Fibroblast of the conjunctiva (primary cell): ENCODE data around the gene CCL22.
"Not testable (repeated sequence)": the region's sequence is repeated elsewhere in the genome, so short reads cannot be mapped to it uniquely, and the experiment has no call there.

Experiments
- DNase-seq: peaks from one replicate; pipeline ENCODE4 v3.0.0-alpha.2; 2010; ENCODE audit warnings: low read depth

The CCL22 gene

GRCh38 chr16:57347858-57348257 lies 10.7 kb upstream of the CCL22 start:
- no peak for DNase-seq

DNA sequence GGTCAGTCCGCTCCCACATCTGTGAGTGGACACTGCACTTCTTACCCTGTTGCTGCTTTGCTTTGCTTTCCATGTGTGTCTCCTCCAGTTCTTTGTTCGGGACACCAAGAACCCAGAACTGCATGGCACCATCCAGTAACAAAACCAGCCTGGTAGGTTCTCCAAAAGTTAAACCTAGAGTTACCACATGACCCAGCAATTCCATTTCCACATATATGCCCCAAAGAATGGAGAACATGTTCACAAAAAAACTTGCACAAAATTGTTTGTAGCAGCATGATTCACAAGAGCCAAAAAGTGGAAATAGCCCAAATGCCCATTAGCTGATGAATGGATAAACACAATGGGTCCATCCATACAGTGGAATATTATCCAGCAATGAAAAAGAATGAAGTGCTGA lies 10.3 kb upstream of the CCL22 start:
- DNase-seq: no peak

DNA sequence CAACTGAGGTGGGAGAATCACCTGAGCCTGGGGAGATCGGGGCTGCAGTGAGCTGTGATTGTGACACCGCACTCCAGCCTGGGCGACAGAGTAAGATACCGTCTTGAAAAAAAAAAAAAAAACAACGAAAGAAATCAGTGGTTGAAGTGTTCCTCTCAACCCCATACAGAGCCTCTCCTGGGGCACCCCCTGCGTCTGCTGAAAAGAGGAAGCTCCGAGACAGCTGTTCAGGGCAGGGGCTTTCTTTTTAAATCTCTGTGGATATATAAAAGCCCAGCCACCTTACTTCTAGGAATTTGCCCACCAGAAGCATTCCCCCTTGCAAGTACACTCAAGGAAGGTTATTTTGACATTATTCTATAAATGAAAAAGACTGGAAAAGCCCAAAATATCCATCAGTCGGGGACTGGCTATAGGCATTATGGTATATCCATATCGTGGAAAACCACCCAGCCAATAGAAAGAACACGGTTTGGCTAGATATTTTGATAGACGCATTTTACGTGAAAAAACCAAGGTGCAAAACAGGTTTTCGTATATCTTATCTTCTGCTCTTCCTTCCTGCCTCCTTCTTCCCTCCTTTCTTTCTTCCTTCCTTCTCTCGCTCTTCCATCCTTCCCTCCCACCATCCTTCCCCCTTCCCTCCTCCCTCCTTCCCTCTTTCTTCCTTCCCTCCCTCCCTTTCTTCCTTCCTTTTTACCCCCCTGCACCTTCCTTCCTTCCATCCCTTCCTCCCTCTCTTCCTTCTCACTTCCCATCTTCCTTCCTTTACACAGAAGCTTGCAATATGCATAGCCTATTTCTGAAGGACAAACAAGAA lies 9.2 kb upstream of the CCL22 start:
- no peak for DNase-seq

DNA sequence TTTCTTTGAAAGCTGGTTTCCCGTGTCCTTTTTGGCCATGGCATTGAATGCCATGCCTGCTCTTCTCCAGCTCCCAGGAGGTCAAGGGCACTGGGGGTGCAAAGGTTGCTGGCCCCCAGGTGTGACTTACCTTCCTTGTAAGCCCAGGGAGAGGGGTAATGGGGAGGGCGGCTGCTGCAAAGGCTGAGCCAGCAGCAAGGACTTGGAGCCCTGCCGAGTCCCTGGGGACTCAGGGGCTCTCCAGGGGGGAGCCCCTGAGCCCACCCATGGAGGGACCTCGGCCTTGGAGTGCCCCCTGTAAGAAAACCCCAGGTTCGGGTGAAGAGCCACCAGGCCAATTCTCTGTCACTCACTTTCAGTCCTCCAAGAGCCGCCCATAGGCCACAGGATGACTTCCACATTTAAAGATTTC lies 5.9 kb upstream of the CCL22 start:
- no peak for DNase-seq

- DNase-seq: no peak
Observed at GRCh38 chr16:57354311-57354710, 4.3 kb upstream of the CCL22 start.

GRCh38 chr16:57355898-57356414 lies 2.6 kb upstream of the CCL22 start:
- no peak for DNase-seq

DNA sequence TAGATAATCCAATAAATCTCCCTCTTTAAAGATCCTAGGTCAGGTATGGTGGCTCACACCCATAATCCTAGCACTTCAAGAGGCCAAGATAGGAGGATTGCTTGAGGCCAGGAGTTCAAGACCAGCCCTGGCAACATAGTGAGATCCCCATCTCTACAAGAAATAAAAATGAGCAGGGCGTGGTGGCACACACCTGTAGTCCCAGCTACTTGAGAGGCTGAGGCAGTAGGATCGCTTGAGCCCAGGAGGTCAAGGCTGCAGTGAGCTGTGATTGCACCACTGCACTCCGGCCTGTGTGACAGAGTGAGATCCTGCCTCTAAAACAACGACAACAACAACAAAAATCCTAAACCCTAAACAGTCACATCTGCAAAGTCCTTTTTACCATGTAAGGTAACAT lies 2.0 kb upstream of the CCL22 start:
- no peak for DNase-seq

GRCh38 chr16:57357330-57358085 lies 1.1 kb upstream of the CCL22 start:
- no peak for DNase-seq

DNA sequence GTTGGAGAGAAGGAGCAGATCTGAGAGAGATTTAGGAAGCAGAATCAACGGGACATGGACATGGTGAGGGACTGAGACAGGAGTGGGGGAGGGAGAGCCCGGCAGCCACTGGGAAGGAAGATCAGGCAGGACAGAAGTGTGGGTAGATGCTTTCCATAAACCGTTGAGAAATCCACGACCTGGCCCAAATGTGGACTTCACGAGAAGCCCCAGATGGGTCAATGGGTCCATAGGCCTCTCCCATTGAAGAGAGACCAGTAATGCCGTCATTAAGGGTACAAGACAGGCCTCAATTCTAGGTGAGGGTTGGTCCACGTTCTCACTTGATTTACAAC lies 530 bp upstream of the CCL22 start:
- no peak for DNase-seq

DNA sequence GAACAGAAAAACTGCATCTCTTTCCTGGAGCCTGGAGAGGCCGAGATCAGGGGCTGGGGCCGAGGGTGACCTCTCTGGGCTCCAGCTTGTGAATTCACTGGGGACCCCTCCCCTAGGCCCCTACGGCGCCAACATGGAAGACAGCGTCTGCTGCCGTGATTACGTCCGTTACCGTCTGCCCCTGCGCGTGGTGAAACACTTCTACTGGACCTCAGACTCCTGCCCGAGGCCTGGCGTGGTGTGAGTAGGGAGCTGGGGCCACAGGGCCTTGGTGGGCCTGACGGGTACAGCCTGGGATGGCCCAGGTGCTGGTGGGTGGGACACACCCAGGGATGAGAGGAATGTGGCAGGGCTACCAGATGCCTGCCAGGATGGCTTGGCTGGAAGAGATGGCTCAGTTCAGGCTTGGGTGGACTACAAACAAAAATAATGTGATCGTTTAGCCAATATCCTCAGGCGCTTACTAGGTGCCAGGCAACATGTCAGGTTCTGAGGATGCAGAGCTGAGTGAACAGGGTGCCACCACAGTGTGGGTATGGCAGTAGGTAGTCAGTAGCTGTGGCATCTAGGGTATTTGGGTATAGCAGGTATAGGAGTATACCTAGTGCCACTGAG lies 1.8 kb downstream of the CCL22 start:
- DNase-seq: no peak

- DNase-seq: no peak
Observed at GRCh38 chr16:57361404-57361803, 2.8 kb downstream of the CCL22 start.

GRCh38 chr16:57364143-57364542 lies 5.6 kb downstream of the CCL22 start:
- no peak for DNase-seq

GRCh38 chr16:57366544-57367040 lies 8.0 kb downstream of the CCL22 start:
- DNase-seq: no peak

- no peak for DNase-seq
Observed at GRCh38 chr16:57367116-57367752, 8.7 kb downstream of the CCL22 start.

GRCh38 chr16:57371494-57372371 lies 13.2 kb downstream of the CCL22 start:
- DNase-seq: no peak

- DNase-seq: no peak
Observed at GRCh38 chr16:57372372-57373116, 14.0 kb downstream of the CCL22 start, which contains the start of gene CX3CL1. Gene CX3CL1, plus strand, starts transcription at chr16:57372490. Its CDS starts 79 bp downstream, at chr16:57372569.

GRCh38 chr16:57373117-57373947 lies 14.7 kb downstream of the CCL22 start:
- DNase-seq: no peak

DNA sequence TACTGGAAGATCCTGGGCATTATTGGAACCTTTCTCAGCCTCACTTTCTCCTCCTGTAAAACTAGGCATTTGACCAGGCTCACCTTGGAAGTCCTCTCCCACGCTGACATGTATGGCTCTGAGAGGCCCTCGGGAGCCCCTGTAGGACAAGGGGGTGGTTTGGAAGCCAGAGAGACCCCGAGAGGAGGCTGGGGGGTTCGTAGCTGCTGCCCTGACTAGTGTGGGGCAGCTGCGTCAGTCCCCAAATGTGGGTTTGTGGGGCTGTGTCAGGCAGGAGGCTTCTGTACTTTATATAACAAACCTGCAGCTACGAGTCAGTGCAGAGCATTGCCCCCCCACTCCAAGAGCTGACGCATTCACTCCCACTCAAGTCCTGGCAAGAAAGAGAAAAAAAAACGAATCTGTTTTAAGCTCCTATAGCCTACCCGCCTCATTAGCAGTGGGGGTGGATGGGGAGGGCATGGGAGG lies 15.5 kb downstream of the CCL22 start:
- no peak for DNase-seq

- DNase-seq: not testable (repeated sequence)
Observed at GRCh38 chr16:57374925-57375465, 16.4 kb downstream of the CCL22 start.
